Right cardiac atrium (tissue), 5 donors: ENCODE results near the gene CEP192. TPM values are rescaled to one million over a fixed set of nuclear protein-coding genes. Genes with fewer than 3 reads are reported as not detected.
"Not testable (repeated sequence)": the region's sequence is repeated elsewhere in the genome, so short reads cannot be mapped to it uniquely, and the experiment has no call there.

Experiments used
- ATAC-seq, 2 donors: fragments of 200-7000 bp; cut with Tn5 transposase; one replicate each; pipeline versions ENCODE4 v1.8.0 to v1.9.1; 2020; ENCODE audit warnings: moderate library complexity in 2 of 2, mild to moderate bottlenecking in 1 of 2
- DNase-seq, 3 donors: peaks; one replicate each; pipeline ENCODE4 v3.0.0-alpha.2; 2020
- H3K27ac ChIP-seq: one replicate; pipeline ENCODE4 v1.5.1; 2013; ENCODE audit warnings: mild to moderate bottlenecking, low read length, control low read depth, moderate library complexity
- H3K27me3 ChIP-seq: one replicate; pipeline ENCODE4 v1.6.1; 2013; ENCODE audit not compliant: control insufficient read depth, insufficient read depth
- H3K4me1 ChIP-seq: one replicate; pipeline ENCODE4 v1.6.1; 2013; ENCODE audit warnings: low read length; ENCODE audit not compliant: control insufficient read depth, insufficient read depth
- H3K4me3 ChIP-seq: one replicate; pipeline ENCODE4 v1.5.1; 2013; ENCODE audit warnings: low read length, control low read depth
- H3K9me3 ChIP-seq: one replicate; pipeline ENCODE4 v1.6.1; 2013; ENCODE audit warnings: low read length; ENCODE audit not compliant: control insufficient read depth
- WGBS: extraction: QIAGEN DNeasy Blood & Tissue Kit; methylation state at CpG from one replicate; pipeline ENCODE4 v1.1.7; 2013; 5-methylcytosine and 5-hydroxymethylcytosine counted together
- intact Hi-C, 4 donors: fragments of 100-400 bp; cut with DNase I; formaldehyde crosslinking; loops; one replicate each; pipeline versions ENCODE4 v1.11.0 to v1.14.0; 2022 to 2023
- polyA plus RNA-seq: library from polyadenylated mRNA; stranded (reverse); fragments of 200-250 nt; gene quantifications from one replicate; pipeline ENCODE4 v1.2.3, GENCODE V29; 2013
- total RNA-seq, 4 donors: library from RNA; stranded (reverse); fragmentation: NEBNext Ultra II Directional; extraction: Animal tissue kit (Norgen Biotek cat#: 25700); gene quantifications; one replicate each; pipeline ENCODE4 v1.2.1, GENCODE V29; 2021
- donor health status: healthy with polysubstance abuse.
- donor health status: DM: no; HTN: yes; CAD: no.
- donor health status: DM: no; HTN: no; CAD: no.
- donor health status: DM: no; HTN: yes; CAD: no; lungs with severe emphysema.
- donor health status: DM: yes; HTN: yes; CAD: no.

CEP192 gene
- total and polyA plus RNA-seq, 5 donors, result 8.2 to 33.5 (median 29.8) TPM

DNA sequence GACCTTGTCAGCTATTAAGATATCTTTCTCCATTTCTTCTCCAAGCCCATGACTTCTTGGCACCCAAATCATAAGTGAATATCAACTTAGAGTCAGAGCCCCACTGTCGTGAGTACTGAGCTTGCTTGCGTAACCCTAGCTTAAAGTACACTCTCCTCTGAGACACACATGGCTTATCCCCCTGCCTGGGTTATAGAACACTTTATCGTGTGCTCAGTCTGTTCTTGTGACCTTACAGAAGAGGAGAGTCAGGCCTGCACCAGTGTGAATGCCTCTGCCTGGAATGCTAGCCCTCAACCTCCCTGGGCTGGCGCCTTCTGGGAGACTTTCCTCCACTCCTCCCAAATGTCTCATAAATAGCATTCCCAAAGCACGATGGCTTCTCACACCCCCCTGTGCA is 79.3 kb downstream of the CEP192 start:
- H3K27me3 ChIP-seq, result no peaks in the 10 kb centered on the region
- H3K27ac ChIP-seq, result peak overlapping the region; percentile 33
- H3K4me1 ChIP-seq, result no peaks in the 10 kb centered on the region
- H3K9me3 ChIP-seq, result no peaks in the 10 kb centered on the region
- WGBS, result 59% methylated on average over 5 of the region's 5 CpGs
- DNase-seq, result peak in 1 of 3 donors; percentile 54
- no peak overlapping the region for H3K4me3 ChIP-seq
- intact Hi-C loops, result no loop called here
- ATAC-seq, result peak; percentile 88 to 93

DNA sequence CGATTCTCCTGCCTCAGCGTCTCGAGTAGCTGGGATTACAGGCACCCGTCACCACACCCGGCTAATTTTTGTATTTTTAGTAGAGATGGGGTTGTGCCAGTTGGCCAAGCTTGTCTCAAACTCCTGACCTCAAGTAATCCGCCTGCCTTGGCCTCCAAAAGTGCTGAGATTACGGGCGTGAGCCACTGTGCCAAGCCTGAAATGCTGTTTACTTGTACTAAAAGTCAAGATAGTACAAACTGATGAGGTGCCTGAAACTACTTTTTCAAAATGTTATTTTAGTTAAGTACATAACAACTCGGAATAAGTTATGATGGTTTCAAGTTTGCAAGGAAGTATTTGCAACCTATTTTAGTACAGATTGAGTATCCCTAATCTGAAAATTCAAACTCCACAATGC is 85.7 kb downstream of the CEP192 start:
- H3K27me3 ChIP-seq, result no peaks in the 10 kb centered on the region
- H3K9me3 ChIP-seq, result no peaks in the 10 kb centered on the region
- ATAC-seq, result peak; percentile 46 to 88
- DNase-seq, result peak; percentile 31 to 88 (median 82)
- intact Hi-C loops, result no loop called here
- WGBS, result 39% methylated on average over 9 of the region's 9 CpGs
- H3K4me3 ChIP-seq, result no peak overlapping the region
- H3K4me1 ChIP-seq, result peaks cover 2% of the 10 kb centered on the region
- no peak overlapping the region for H3K27ac ChIP-seq

DNA sequence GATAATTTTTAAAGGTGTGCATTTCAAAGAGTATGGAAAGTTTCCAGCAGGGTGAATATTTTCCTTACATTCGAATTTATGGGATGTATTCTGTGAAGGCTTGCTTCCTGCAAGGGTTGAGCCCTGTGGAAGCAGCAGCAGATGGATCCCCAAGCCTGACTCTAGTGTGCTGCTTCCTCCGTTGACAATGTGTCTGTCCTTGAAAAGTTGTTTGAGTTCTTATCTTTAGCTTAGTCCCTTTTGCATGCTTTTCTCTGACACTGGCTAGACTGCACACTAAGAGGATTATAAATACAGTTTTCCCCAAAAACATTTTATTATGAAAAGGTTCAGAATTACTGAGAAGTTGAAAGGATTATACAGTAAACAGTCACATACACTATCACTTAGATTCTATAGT is 86.3 kb downstream of the CEP192 start:
- Histone ChIP-seq H3K27me3 (no peaks in the 10 kb centered on the region), H3K4me3 (no peak overlapping the region), H3K27ac (no peak overlapping the region), H3K4me1 (peaks cover 2% of the 10 kb centered on the region), H3K9me3 (no peaks in the 10 kb centered on the region)
- ATAC-seq (peak in 1 of 2 donors; percentile 57), DNase-seq (no peak)
- WGBS, result 48% methylated on average over 2 of the region's 2 CpGs
- intact Hi-C loops, result no loop called here

DNA sequence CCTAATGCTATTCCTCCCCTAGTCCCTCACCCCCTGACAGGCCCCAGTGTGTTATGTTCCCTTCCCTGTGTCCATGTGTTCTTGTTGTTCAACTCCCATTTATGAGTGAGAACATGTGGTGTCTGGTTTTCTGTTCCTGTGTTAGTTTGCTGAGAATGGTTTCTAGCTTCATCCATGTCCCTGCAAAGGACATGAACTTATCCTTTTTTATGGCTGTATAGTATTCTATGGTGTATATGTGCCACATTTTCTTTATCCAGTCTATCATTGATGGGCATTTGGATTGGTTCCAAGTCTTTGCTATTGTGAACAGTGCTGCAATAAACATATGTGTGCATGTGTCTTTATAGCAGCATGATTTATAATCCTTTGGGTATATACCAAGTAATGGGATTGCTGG is 86.9 kb downstream of the CEP192 start:
- H3K27me3 ChIP-seq, intact Hi-C loops, H3K4me3 ChIP-seq, ATAC-seq, DNase-seq, H3K9me3 ChIP-seq, H3K4me1 ChIP-seq, H3K27ac ChIP-seq: not testable (repeated sequence)

DNA sequence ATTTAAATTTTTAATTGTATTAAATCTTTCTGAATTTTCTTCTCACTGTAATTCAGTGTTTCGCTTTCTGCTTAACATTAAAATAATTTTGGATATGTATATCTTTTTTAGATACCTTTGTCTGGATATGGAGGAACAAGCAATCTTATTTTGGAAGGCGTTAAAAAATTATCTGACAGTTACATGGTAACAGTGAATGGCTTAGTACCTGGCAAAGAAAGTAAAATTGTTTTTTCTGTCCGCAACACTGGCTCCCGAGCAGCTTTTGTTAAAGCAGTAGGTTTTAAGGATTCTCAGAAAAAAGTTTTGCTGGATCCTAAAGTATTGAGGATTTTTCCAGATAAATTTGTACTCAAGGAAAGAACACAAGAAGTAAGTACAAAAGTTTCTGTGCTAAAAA is 95.7 kb downstream of the CEP192 start:
- DNase-seq, result no peak
- Histone ChIP-seq H3K4me1 (peaks cover 2% of the 10 kb centered on the region), H3K9me3 (no peaks in the 10 kb centered on the region), H3K4me3 (no peak overlapping the region), H3K27me3 (no peaks in the 10 kb centered on the region), H3K27ac (no peak overlapping the region)
- no peak for ATAC-seq
- intact Hi-C loops, result no loop called here
- 74% methylated on average over 4 of the region's 4 CpGs for WGBS

DNA sequence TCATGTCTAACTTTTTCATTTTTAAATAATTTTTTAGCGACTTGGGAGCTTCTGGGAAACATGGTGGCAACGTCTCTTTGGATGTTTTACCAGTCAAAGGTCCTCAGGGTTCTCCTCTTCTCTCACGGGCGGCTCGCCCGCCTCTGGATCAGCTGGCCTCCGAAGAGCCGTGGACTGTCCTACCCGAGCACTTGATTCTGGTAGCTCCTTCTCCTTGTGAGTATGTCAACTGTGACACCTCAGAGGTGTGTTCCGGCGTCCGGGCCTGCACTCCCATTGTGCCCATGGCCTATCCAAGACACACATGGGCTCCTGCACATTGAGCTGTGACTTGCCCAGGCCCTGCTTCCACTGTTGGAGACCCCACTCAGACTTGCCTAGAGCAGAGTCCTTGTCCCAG is 104.3 kb downstream of the CEP192 start:
- intact Hi-C loops, result no loop called here
- H3K9me3 ChIP-seq, result no peaks in the 10 kb centered on the region
- no peaks in the 10 kb centered on the region for H3K27me3 ChIP-seq
- DNase-seq (no peak), ATAC-seq (no peak)
- 94% methylated on average over 12 of the region's 12 CpGs for WGBS
- H3K4me1 ChIP-seq, result peaks cover 2% of the 10 kb centered on the region
- H3K4me3 ChIP-seq, result no peak overlapping the region
- H3K27ac ChIP-seq, result no peak overlapping the region

DNA sequence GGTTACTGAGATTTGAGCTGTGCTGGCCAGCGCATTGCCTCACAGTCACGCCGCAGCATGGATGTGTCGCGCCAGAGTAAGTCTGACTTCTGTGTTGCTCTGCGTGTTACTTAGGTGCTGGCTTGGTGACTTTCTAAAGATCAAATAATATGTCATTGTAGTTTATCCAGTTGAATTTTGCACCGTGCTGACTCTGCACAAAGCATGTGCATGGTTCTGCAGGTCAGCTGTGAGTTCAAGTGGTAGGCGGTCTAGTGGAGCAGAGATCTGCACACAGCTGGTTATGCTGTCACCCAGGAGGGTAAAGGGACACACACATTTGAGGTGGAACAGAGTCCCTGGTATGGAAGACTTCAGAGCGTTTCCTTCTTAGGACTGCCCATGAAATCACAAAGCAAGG is 105.1 kb downstream of the CEP192 start:
- H3K27ac ChIP-seq, result no peak overlapping the region
- no peak for DNase-seq
- intact Hi-C loops, result no loop called here
- 95% methylated on average over 9 of the region's 9 CpGs for WGBS
- no peaks in the 10 kb centered on the region for H3K4me1 ChIP-seq
- H3K27me3 ChIP-seq, result no peaks in the 10 kb centered on the region
- no peak for ATAC-seq
- H3K9me3 ChIP-seq, result no peaks in the 10 kb centered on the region
- no peak overlapping the region for H3K4me3 ChIP-seq

DNA sequence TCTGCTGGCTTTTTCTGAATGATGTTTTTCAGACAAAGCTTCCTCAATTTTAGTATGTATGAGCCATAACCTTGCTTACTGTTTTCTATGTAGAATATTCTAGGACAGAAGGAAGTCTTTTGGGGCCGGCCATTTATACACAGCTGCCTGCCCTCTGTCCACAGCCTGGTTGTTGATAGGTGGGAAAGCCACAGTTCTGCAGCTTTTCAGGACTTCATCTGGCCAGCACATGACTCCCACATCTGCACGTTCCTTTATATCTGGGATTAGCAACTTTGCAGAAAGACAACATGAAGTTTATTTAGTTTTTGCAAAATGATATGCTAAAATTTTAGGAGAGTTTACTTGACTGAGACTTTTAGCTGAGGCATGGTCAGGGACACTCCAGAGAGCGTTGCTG is 105.6 kb downstream of the CEP192 start:
- Histone ChIP-seq H3K9me3 (no peaks in the 10 kb centered on the region), H3K4me1 (no peaks in the 10 kb centered on the region), H3K4me3 (no peak overlapping the region), H3K27me3 (no peaks in the 10 kb centered on the region), H3K27ac (no peak overlapping the region)
- DNase-seq (no peak), ATAC-seq (no peak)
- intact Hi-C loops, result no loop called here
- WGBS, result 90% methylated on average over 3 of the region's 3 CpGs

DNA sequence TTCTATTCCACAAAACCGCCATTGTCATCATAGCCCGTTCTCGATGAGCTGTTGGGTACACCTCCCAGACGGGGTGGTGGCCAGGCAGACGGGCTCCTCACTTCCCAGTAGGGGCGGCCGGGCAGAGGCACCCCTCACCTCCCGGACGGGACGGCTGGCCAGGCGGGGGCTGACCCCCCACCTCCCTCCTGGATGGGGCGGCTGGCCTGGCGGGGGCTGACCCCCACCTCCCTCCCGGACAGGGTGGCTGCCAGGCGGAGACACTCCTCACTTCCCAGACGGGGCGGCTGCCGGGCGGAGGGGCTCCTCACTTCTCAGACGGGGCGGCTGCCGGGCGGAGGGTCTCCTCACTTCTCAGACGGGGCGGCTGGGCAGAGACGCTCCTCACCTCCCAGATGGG is 106.9 kb downstream of the CEP192 start:
- H3K9me3 ChIP-seq, H3K27me3 ChIP-seq, H3K4me1 ChIP-seq, H3K4me3 ChIP-seq, intact Hi-C loops, ATAC-seq, H3K27ac ChIP-seq: not testable (repeated sequence)
- WGBS, result 97% methylated on average over 25 of the region's 26 CpGs
- peak in 1 of 3 donors; percentile 55 for DNase-seq

DNA sequence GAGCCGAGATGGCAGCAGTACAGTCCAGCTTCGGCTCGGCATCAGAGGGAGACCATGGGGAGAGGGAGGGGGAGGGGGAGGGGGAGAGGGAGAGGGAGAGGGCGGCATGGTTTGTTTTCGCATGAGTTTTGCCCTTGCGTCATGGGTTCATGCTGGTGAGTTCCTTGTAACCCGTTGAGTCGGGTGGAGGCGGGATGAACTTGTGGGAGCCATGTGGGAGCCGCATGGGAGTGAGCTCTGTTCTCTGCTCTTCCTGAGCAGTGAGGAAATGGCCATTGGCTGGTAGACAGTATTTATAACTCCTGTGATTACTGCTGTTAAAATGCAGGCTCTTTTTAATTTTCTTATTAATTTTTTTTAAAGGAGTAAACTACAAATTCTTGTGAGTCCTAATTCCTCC is 108.0 kb downstream of the CEP192 start:
- Histone ChIP-seq H3K4me3 (no peak overlapping the region), H3K9me3 (no peaks in the 10 kb centered on the region), H3K4me1 (no peaks in the 10 kb centered on the region), H3K27ac (no peak overlapping the region), H3K27me3 (no peaks in the 10 kb centered on the region)
- 97% methylated on average over 9 of the region's 10 CpGs for WGBS
- no peak for DNase-seq
- intact Hi-C loops, result no loop called here
- no peak for ATAC-seq

DNA sequence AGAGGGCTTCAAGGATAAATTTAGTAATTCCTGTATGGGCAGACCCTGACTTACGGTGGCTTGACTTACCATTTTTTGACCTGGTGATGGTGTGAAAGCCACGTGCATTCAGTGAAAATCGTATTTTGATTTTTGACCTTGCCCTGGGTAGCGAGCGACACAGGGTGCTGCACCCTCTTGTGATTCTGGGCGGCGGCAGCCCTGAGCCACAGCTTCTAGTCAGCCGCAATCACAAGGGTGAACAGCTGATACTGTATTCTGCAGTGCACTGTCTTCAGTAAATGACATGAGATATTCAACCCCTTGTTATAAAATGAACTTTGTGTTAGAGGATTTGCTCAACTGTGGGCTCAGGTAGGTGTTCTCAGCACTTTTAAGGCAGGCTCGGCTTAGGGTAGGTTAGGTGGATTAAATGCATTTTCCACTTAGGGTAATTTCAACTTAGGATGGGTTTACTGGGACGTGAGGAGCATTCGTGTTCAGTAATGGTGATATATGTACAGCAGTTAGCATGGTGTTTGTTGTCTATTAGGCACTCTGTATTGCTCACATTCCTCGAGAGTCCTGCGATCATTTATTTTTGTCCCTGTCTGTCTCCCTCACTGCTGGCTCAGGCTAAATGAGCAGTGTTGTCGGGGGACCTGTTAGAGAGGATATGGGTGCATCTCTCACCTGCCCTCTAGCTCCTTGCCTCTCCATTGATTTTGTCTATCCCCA is 109.9 kb downstream of the CEP192 start:
- Histone ChIP-seq H3K27me3 (no peaks in the 10 kb centered on the region), H3K27ac (no peak overlapping the region), H3K4me1 (no peaks in the 10 kb centered on the region), H3K9me3 (no peaks in the 10 kb centered on the region), H3K4me3 (no peak overlapping the region)
- DNase-seq (no peak), ATAC-seq (peak in 1 of 2 donors; percentile 14)
- intact Hi-C loops, result no loop called here
- WGBS, result 89% methylated on average over 14 of the region's 14 CpGs

DNA sequence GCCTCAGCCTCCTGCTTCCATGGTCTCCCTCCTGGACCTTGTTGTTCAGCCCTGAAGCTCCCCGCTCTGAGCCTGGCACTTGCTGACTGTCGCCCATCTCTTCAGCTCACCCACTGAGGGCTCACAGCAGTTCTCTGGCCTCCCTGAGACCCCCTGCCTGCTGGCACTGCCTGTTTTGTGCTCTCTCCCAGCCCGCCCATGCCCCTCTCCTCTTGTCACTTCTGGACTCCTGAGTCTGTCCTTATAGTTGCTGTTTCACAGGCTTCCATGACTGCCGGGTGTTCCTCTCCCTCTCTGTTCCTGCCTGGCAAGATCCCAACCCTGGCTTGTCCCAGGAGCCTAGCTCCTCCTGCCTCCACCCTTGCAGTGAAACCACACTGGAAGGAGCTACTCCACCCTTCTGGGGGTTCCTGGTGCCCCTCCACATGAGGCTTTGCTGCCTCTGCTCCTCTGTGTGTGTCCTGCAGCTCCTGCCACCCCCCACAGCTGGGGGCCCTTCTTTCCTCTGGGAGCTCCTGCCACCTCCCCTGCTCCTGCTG is 110.6 kb downstream of the CEP192 start:
- Histone ChIP-seq H3K27ac (no peak overlapping the region), H3K4me1 (no peaks in the 10 kb centered on the region), H3K4me3 (no peak overlapping the region), H3K27me3 (no peaks in the 10 kb centered on the region), H3K9me3 (no peaks in the 10 kb centered on the region)
- ATAC-seq (peak; percentile 16 to 26), DNase-seq (no peak)
- 85% methylated on average over 4 of the region's 4 CpGs for WGBS
- intact Hi-C loops, result no loop called here
